ENCODE results near the gene CDK14.
"Not testable (repeated sequence)": the region's sequence is repeated elsewhere in the genome, so short reads cannot be mapped to it uniquely, and the experiment has no call there.

Gene CDK14

GRCh38 chr7:90763108-90763507 lies 167.0 kb downstream of the CDK14 start:
- no peak for DNase-seq

DNA sequence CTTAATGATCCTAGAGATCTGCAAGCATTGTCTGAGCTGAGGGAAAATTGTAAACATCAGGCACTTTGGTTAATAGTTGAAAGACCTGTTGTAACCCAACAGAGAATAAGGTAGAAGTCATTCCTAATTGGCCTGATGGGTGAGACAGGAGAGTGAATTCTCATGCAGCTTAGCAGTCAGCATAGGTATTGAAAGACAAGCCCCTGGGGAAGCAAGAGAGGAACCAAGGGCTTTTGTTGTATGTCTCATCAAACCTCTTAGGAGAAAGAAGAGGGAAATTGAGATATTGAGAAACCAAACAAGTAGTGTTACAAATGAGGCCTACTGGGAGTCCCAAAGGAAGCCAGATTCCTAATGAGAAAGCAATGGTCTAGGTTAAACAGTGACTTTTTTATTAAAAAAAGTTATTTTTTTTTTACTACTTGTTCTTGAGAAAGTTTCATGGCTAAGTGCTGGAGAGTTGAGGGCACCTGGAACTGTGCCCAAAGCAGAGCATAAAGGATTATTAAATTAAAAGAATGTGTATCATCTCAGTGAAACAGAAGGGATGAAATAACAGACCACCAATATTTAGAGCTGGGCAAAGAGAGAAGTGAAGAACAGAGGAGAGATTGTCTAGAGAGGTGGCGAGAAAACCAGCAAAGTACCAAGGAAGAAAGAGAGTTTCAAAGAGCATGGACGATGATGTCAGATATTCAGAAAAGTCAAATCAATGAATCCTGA lies 168.9 kb downstream of the CDK14 start:
- DNase-seq = no peak

DNA sequence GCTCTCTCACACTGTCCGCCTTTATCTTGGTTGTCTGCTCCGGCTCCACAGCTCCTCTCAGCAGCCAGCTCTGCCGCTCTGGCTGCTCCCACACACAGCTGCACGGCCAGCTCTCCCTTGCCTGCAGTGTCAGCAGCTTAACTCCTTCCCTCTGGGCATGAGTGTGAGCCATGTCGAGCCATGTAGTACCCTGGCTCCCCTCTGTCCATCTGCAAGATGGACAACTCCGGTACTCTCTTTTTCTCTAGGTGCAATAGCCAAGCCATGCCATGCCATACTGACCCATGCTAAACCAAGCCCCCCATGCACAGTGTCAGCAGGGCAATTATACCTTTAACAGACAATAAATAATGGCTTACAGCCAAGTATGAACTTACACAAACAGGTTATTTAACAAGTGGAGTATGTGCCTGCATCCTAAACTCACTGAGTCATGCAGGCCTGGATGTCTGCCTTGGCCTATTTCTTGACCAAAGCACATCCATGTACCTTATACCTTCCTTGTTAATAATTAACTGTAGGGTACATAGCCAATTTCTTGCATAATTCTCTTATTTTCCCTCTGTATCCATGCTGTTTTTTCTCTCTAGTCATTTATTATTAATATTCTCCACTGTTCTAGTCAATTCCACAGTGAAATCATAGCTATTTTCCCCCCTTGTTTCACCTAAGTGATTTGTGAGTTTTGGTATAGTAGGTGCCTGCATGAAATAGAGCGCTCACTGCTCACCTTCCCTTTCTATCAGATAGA lies 170.9 kb downstream of the CDK14 start:
- no peak for DNase-seq

DNA sequence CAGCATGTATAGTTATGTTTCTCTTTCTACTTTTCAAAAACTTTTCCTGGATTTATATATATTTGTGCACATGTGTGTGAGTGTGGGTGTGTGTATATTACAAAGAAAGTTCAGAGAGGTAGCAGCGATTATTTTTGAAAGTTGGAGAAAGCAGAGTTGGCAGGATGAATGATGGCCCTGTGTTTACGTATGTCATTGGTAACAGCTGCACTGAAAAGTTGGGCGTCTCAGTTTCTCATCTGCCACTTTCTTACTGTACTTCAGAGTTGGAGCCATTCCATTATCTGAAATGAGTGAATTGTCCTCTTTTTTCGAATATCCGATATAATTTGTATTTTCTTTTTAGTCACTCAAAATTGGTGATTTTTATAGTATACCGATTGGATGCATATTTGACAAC lies 172.2 kb downstream of the CDK14 start:
- DNase-seq = no peak

DNA sequence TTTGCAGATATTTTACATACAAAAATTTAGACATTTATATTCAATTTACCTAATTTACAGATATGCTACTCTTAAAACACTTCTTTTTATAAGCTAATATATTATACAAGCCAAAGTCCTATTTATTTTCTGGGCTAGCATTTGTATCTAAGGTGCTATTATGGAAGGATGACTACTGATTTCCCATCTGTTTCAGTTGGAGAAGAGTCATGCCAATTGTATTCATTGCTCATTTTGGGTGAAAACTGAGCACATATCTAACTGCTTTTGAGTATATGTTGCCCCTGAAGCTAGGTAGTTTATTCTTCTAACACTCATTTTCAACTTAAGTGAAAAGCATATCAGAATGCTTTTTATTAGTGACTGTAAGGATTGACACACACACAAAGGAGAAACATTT lies 172.9 kb downstream of the CDK14 start:
- DNase-seq = no peak

DNA sequence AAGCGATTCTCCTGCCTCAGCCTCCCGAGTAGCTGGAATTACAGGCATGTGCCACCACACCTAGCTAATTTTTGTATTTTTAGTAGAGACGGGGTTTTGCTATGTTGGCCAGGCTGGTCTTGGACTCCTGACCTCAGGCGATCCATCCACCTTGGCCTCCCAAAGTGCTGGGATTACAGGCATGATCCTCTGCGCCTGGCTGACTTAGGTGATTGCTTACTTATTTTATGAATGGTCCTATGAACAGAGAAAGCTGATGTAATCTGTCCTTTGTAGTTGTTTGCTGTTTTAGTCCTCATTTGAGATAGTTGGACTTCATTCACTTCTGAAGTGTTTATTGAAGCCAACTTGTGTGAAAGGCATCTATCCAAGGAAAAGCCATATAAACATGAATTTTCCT lies 173.4 kb downstream of the CDK14 start:
- DNase-seq = not testable (repeated sequence)

- no peak for DNase-seq
Observed at GRCh38 chr7:90771281-90771680, 175.2 kb downstream of the CDK14 start.

GRCh38 chr7:90772410-90772809 lies 176.3 kb downstream of the CDK14 start:
- no peak for DNase-seq

GRCh38 chr7:90773269-90773668 lies 177.1 kb downstream of the CDK14 start:
- DNase-seq = no peak

- no peak for DNase-seq
Observed at GRCh38 chr7:90774706-90775105, 178.6 kb downstream of the CDK14 start.

GRCh38 chr7:90775383-90775965 lies 179.4 kb downstream of the CDK14 start:
- DNase-seq = no peak

- no peak for DNase-seq
Observed at GRCh38 chr7:90777041-90777440, 180.9 kb downstream of the CDK14 start.

DNA sequence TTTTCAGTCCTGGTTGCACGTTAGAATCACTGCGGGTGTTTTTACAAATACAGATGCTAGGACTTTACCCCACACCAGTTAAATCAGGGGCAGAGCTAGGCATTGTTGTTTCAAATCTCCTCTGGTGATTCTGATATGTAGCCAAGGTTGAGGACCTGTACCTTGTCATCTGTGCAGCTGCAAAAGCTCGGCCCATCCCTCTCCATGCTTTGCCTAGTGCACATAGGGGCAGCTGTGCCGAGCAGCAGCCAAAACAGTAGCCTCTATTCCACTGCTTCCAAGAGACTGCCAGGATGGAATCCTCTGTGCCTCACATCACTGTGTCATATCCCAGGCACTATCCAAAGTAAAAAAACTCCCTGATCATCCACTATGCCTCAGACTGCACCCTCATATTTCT lies 181.3 kb downstream of the CDK14 start:
- DNase-seq = no peak

GRCh38 chr7:90777886-90778285 lies 181.8 kb downstream of the CDK14 start:
- DNase-seq = no peak

GRCh38 chr7:90788052-90788451 lies 191.9 kb downstream of the CDK14 start:
- no peak for DNase-seq

GRCh38 chr7:90789736-90790306 lies 193.7 kb downstream of the CDK14 start:
- no peak for DNase-seq

DNA sequence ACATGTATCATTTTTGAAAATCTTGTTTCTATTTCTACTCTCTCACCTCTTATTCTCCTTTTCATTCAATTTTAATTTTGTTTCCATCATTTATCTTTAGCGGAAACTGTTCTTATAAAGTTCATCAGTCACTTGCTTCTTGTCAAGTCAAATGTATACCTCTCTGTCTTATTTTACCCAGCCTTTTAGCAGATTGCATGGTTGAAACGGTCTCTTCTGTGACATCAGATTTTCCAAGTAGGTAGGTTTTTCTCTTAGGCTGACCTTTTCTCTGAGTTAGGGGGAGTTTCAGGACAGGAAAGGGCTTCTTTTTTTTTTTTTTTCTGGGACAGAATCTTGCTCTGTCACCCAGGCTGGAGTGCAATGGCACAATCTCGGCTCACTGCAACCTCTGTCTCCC lies 195.5 kb downstream of the CDK14 start:
- no peak for DNase-seq

DNA sequence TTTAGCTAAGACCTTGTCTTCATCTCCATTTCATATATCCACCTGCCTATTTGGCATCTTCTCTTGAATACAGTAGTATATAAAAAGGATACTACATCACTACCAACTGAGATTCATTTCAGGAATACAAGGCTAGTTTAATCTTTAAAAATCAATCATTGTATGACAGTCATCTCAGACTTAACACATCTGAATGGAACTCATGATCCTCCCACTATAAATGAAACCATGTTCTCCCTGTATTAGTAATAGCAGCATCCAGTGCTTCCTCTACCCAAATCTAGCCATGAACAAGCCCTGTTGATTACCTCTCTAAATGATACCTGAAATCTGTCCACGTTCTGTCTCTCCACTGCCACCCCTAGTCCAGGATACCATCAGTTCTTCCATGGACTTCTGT lies 196.2 kb downstream of the CDK14 start:
- no peak for DNase-seq

GRCh38 chr7:90794234-90794633 lies 198.1 kb downstream of the CDK14 start:
- DNase-seq = not testable (repeated sequence)

DNA sequence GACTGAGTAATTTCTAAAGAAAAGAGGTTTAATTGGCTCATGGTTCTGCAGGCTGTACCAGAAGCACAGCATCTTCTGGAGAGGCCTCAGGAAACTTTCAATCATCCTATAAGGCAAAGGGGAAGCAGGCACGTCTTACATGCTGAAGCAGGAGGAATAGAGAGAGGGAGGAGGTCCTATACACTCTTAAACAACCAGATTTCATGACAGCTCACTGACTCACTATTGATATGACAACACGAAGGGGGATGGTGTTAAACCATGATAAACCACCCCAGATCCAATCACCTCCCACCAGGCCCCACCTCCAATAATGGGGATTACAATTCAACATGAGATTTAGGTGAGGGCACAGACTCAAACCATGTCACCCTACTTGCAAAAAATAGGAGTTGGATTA lies 201.5 kb downstream of the CDK14 start:
- no peak for DNase-seq

- DNase-seq = no peak
Observed at GRCh38 chr7:90804370-90804769, 208.2 kb downstream of the CDK14 start.

- DNase-seq = not testable (repeated sequence)
Observed at GRCh38 chr7:90815552-90815951, 219.4 kb downstream of the CDK14 start.

DNA sequence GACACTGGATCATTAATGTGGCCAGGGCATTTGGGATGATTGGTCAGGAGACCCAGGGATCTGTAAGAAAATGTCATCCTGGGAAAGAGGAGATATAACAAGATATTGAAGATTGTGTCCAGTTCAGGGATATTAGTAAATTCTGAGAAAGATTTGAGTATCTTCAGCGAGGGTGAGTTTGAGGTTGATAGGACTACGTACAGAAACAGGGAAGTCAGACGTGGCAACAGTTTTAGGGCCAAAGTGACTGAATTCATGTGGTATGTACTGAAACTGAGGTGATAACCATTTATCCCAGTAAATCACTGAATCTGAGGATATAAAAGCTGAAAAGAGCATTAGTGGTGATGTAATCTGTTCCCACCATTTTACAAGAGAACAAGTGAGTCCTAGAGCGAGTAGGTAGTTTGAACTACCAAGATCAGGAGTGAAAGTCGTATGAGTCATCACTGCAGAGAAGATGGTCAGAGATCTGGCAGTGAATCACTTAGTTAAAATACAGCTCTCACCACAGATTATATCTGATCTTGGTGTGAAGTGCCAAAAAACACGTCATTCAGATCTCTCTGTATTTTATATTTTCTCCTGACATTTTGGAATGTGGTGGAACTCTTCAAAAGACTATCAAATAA lies 220.5 kb downstream of the CDK14 start:
- no peak for DNase-seq
